IPS-18c (cell line): ENCODE data around the gene ENDOV.

ENCODE experiments used
- H3K4me3 ChIP-seq: 2 replicates; pipeline ENCODE4 v1.7.0; 2013; ENCODE audit warnings: low read depth, mild to moderate bottlenecking, low read length, moderate library complexity; ENCODE audit not compliant: insufficient read depth
- H3K9me3 ChIP-seq: one replicate; pipeline ENCODE4 v1.6.1; 2013; ENCODE audit warnings: mild to moderate bottlenecking, low read length, moderate library complexity; ENCODE audit not compliant: control insufficient read depth, insufficient read depth

Gene ENDOV

GRCh38 chr17:80465327-80465974 lies 50.5 kb downstream of the ENDOV start:
- H3K9me3 ChIP-seq, result no peaks in the 10 kb centered on the region
- no peak overlapping the region for H3K4me3 ChIP-seq

DNA sequence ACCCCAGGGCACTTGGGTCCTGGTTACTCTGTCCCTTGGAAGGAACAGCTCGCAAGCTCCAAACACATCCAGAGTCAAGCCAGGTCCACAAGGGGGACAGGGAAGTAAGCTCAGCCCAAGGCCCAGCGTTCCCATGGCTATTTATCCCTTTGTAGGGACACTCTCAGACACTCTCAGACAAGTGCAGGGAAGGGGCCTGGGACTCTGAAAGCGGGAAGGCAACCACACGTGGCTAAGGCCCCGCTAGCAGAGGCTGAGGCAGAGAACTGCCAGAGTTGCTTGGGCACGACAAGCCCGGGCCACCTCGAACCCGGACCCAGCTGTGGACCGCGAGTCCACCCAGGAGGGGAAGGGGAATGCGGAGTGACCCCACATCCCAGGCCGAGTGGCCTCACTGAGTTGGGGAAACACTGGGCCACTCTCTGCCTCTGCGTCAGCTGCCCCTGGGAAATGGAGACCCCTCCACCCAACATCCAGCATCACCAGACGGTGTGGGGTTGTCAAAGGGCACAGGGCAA lies 51.3 kb downstream of the ENDOV start:
- H3K9me3 ChIP-seq, result no peaks in the 10 kb centered on the region

GRCh38 chr17:80468242-80468641 lies 53.3 kb downstream of the ENDOV start:
- Histone ChIP-seq H3K4me3 (no peak overlapping the region), H3K9me3 (no peaks in the 10 kb centered on the region)

More for the DNA sequence above, 51.3 kb downstream of the ENDOV start:
- H3K4me3 ChIP-seq, result no peak overlapping the region

- H3K4me3 ChIP-seq, result no peak overlapping the region
These were observed 54.0 kb downstream of the ENDOV start for GRCh38 chr17:80468781-80469493.

GRCh38 chr17:80469667-80470066 lies 54.7 kb downstream of the ENDOV start:
- Histone ChIP-seq H3K9me3 (no peaks in the 10 kb centered on the region), H3K4me3 (no peak overlapping the region)

More at GRCh38 chr17:80468781-80469493, 54.0 kb downstream of the ENDOV start:
- no peaks in the 10 kb centered on the region for H3K9me3 ChIP-seq

- no peak overlapping the region for H3K4me3 ChIP-seq
These were observed 55.6 kb downstream of the ENDOV start for GRCh38 chr17:80470603-80471002.

DNA sequence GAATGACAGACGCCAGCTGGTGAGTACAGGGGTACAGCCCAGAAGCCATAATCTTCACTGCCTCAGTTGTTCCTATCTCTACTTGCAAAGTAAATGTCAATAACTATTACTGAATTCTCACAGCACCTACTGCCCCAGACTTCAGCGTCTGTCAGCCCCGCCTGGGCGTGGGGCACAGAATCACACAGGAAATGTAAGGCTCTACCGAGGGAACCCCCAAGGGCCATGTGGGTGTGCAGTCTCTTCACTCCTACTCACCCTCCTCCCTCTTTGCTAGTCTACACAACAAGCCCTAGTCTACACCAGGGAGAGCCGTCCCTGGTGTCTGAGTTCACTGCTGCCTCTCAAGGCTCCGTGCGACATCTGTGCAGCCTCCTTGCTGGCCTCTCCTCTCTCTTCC lies 57.0 kb downstream of the ENDOV start:
- H3K4me3 ChIP-seq, result no peak overlapping the region
- no peaks in the 10 kb centered on the region for H3K9me3 ChIP-seq

More at GRCh38 chr17:80470603-80471002, 55.6 kb downstream of the ENDOV start:
- no peaks in the 10 kb centered on the region for H3K9me3 ChIP-seq

GRCh38 chr17:80472996-80473395 lies 58.0 kb downstream of the ENDOV start:
- no peaks in the 10 kb centered on the region for H3K9me3 ChIP-seq
- H3K4me3 ChIP-seq, result no peak overlapping the region

- Histone ChIP-seq H3K4me3 (no peak overlapping the region), H3K9me3 (no peaks in the 10 kb centered on the region)
These were observed 58.7 kb downstream of the ENDOV start for GRCh38 chr17:80473701-80474100.

DNA sequence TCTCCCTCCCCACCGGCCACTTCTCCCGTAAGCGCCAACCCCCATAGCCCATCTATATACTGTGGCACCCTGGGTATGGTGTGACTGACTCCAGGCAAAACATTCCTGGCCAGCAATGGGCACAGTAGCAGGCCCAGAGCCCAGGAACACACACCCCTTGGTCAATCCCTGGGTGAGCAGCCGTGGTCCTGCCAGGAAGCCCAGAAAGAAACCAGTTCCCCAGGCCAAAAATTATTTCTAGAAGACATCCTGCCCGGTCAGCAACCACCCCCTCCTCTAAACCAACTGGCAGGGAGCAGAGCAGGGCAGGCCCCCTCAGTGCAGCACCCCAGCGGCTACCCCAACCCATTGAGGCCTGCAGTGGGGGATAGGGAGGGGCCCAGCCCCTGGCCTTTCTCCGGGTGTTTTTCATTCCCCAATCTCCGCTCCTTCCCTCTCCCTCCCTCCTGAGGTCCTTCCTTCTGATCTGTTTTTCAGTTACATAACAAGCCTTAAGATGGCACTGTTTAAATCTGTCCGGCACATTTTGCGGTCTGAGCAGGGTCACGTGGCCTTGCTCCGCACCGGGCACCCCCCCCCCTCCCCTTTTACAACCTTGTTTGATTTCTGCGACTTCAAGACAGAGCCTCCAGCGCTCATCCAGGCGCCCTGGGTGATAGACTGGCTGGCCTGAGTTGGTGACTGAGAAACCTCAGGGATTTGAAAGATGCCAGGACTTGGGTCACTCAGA lies 59.4 kb downstream of the ENDOV start:
- Histone ChIP-seq H3K4me3 (peak overlapping the region; percentile 29; the same call in 1 of the 2 replicates), H3K9me3 (no peaks in the 10 kb centered on the region)

GRCh38 chr17:80474961-80475909 lies 60.3 kb downstream of the ENDOV start:
- Histone ChIP-seq H3K4me3 (peak overlapping the region; percentile 29), H3K9me3 (no peaks in the 10 kb centered on the region)

DNA sequence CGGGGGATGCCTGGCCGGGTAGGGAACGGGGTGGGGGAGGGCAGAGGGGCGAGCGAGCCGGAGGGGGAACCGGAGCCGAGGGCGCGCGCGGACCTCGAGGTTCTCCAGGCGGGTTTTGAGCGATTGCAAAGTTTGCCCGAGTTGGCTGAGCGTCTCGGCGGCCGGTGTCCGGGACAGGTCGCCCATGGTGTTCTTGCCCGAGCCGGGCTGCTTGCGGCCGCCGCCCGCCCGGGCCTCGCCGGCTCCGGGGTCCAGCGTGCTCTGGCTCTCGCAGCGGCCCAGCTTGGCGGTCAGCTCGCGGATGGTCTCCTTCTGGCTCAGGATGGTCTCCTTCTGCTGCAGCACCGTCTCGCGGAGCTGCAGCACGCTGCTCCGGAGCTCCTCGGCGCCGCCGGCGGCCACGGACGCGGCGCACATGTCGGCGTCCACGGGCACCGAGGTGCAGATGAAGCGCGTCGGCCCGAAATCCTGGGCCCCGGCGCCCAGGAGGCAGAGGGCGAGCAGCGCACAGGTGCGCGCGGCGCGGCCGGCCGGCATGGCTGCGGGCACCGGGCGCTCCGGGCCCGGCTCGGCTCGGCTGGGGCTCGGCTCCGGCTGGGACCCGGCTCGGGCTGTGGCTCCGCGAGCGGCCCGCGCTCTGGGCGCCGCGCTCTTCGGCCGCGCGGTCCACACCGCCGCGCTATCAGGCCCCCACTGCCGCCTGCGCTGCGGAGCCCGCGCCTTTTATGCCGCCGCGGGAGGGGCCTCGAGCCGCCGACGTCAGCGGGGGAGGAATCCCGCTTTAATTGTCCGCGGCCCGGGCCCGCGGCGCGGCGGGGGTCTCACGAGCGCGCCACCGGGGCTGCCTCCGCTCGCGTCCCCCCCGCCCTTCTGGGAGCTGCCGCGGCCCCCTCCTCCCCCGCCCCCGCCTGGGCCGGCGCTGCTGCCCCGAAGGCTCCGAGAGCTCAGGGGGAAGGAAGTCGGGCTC lies 61.2 kb downstream of the ENDOV start, which contains the start of gene NPTX1:
Gene NPTX1 (minus strand): TSS at position 698 of the 967 bp plus-strand sequence. CDS start 161 bp downstream, at position 537.
- Histone ChIP-seq H3K9me3 (no peaks in the 10 kb centered on the region), H3K4me3 (peak within 1 kb of the TSS; percentile 46; the same call in 1 of the 2 replicates)

DNA sequence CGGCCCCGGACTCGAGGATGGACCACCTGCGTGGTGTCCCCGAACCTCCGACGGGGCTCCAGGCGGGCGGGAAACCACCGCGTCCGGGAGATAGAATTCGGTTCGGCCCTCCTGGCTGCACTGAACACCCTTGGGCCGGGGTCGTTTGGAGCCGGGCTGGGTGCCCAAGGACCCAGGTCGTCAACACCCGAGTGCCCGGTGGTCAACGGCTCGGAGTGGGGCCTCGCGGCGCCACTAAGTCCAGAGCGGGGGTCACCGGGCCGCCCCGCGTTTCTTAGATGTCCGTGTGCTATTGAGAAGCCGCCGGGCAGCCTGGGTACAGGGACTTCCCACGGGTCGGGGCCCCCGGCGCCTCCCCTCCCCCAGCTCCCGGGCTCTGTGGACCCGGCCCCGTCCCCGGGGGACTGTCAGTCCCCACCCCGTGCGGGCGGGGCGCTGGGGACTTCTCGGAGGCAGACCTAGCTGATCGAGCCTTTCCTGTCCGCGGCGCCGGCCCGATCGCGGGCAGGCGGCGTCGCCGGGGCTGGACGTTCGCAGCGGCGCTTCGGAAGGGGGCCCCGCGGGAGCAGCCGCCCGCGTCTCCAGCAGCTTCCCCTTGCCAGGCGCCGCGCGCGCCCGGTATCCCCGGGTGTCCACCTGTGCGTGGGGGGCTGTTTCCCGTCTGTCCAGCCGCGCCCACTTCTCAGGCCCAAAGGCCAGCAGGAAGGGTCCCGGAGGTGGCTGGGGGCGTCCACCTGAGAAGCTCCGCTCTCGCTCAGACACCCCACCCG lies 62.1 kb downstream of the ENDOV start:
- Histone ChIP-seq H3K4me3 (peak overlapping the region; percentile 43; the same call in 1 of the 2 replicates), H3K9me3 (no peaks in the 10 kb centered on the region)

DNA sequence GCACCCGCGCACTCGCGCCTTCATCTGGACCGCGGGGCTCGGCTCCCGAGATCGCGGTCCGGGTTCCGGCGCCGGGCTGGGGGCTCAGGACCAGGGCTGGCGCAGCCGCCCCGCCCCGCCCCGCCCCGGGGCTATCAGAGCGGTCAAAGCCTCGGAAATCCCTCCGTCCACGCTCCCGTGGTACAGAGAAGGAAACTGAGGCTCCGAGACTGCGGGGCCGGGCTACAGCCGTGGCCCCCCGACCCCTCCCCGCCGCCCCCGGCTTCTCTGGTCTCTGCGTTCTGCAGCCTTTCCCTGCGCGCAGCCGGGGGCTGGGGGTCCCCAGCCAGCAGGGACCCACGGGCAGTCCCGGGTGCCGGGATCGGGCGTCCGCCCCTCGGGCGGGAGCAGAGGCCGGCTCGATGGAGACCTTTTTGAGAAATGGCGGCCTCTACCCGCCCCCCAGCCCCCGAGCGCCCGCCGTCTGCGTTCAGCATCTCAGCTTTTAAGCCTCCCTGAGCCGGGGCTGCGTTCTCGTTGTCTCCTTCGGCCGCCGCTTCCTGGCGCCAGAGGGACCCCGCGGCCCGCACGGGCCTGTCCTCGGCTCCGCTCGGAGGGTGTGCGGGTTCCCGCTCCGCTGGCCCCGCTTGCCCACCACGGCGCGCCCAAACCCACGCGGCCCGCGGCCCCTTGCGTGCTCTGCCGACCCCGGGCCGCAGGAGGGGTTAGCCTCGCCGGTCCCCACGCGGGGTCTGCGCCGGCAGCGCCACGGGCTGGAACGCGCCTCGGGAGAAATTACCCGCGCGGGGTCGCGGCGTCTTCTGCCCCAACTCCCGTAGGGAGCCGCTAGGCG lies 62.9 kb downstream of the ENDOV start:
- H3K4me3 ChIP-seq, result peak overlapping the region; percentile 43
- H3K9me3 ChIP-seq, result no peaks in the 10 kb centered on the region
